ENCODE results near the gene LSM10. TPM values are rescaled to one million over a fixed set of nuclear protein-coding genes. Genes with fewer than 3 reads are reported as not detected.

The LSM10 gene
- total and polyA plus RNA-seq, 2 donors (not counting 3 experiments of a cell fraction or from before 2014, with no cell fraction given): 38.2 to 76.9 TPM

DNA sequence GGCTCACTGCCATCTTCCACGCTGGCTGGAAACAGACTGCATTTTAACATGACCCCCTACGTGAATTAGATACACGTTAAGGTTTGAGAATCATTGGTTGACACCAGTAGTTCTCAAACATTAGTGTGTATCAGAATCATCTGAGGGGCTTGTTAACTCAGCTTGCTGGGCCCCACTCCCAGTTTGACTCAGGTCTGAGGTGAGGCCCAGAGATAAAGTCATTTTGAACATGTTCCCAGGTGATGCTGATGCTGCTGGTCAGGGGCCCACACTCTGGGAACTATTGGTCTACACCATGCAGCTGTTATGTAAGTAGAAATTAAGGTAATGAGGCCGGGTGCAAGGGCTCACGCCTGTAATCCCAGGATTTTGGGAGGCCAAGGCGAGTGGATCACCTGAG, 1.3 kb downstream of the LSM10 start:
- no peak for DNase-seq (ENCODE audit: low read depth, low spot score)
- Histone ChIP-seq H3K36me3 (ENCODE audit: control insufficient read depth in 2 of 2, extremely low read depth in 1 of 2, insufficient read depth in 2 of 2, low read length in 2 of 2) (peaks cover 0 to 11% of the 10 kb centered on the region in 2 experiments), H3K27ac (ENCODE audit: insufficient read depth, low read depth, low read length) (no peak overlapping the region), H3K4me2 (ENCODE audit: insufficient read depth, low read length) (no peak overlapping the region), H3K9me3 (replicated peaks; ENCODE audit: control insufficient read depth, insufficient read depth, low read length) (no peaks in the 10 kb centered on the region), H3K4me3 (replicated peaks in 1 of 3; ENCODE audit: insufficient read depth in 1 of 3, low read depth in 1 of 3, low read length in 3 of 3) (no peak overlapping the region), H3K79me2 (ENCODE audit: control insufficient read depth, insufficient read depth, low read length) (peaks cover 8% of the 10 kb centered on the region), H3K9ac (replicated peaks; ENCODE audit: extremely low read depth, insufficient read depth, low read length) (no peak overlapping the region), H3K27me3 (ENCODE audit: control insufficient read depth in 2 of 2, insufficient read depth in 2 of 2, low read length in 2 of 2) (no peaks in the 10 kb centered on the region), H3K4me1 (ENCODE audit: control insufficient read depth, extremely low read depth, insufficient read depth, low read length) (peaks cover 3% of the 10 kb centered on the region), H4K20me1 (replicated peaks; ENCODE audit: control insufficient read depth, extremely low read depth, insufficient read depth, low read length) (no peaks in the 10 kb centered on the region), H2AFZ (ENCODE audit: low read depth, low read length) (no peak overlapping the region), H3K9me1 (replicated peaks; ENCODE audit: control insufficient read depth, extremely low read depth, insufficient read depth, low read length) (no peaks in the 10 kb centered on the region)
- dilution Hi-C loops (cut with MboI; ENCODE audit: extremely low pct_ligation_motif_present, low sequenced_read_pairs): no loop called here
- BruUV-seq (replicated peaks): no TSS peak
- no peak for FAIRE-seq
- ChIA-PET CTCF (interaction anchor here (2.2 to 2.4 kb wide), 2 partner anchors 10 to 54 kb away, joined by 12 to 19 read pairs; partner anchors contain the start of gene STK40), POLR2A (interaction anchor here (2.0 kb wide), 1 partner anchor 10 kb away, joined by 12 read pairs; no protein-coding TSS in a partner anchor)
- intact Hi-C loops (cut with micrococcal nuclease): no loop called here
- no peak for TF ChIP-seq POLR2AphosphoS5 (IDR thresholded peaks at IDR 0.05; ENCODE audit: insufficient read depth, low read depth, low read length)
- TF ChIP-seq EZH2 (IDR thresholded peaks at IDR 0.05; ENCODE audit: borderline replicate concordance, low read depth, low read length, severe bottlenecking): no peak
- no peak for TF ChIP-seq MYC (IDR thresholded peaks at IDR 0.05; ENCODE audit: low read depth, low read length)
- TF ChIP-seq, protein P1, sequence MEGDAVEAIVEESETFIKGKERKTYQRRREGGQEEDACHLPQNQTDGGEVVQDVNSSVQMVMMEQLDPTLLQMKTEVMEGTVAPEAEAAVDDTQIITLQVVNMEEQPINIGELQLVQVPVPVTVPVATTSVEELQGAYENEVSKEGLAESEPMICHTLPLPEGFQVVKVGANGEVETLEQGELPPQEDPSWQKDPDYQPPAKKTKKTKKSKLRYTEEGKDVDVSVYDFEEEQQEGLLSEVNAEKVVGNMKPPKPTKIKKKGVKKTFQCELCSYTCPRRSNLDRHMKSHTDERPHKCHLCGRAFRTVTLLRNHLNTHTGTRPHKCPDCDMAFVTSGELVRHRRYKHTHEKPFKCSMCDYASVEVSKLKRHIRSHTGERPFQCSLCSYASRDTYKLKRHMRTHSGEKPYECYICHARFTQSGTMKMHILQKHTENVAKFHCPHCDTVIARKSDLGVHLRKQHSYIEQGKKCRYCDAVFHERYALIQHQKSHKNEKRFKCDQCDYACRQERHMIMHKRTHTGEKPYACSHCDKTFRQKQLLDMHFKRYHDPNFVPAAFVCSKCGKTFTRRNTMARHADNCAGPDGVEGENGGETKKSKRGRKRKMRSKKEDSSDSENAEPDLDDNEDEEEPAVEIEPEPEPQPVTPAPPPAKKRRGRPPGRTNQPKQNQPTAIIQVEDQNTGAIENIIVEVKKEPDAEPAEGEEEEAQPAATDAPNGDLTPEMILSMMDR (IDR thresholded peaks at IDR 0.05; ENCODE audit: extremely low read depth in 1 of 2, insufficient read depth in 1 of 2, low read depth in 1 of 2, low read length in 2 of 2): no peak
- TF ChIP-seq, protein P2, sequence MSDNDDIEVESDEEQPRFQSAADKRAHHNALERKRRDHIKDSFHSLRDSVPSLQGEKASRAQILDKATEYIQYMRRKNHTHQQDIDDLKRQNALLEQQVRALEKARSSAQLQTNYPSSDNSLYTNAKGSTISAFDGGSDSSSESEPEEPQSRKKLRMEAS (IDR thresholded peaks at IDR 0.05; ENCODE audit: insufficient read depth, insufficient read length): no peak
- TF ChIP-seq POLR2A (IDR thresholded peaks at IDR 0.05; ENCODE audit: low read depth, low read length): no peak
- TF ChIP-seq GATA2 (IDR thresholded peaks at IDR 0.05; ENCODE audit: insufficient read depth, insufficient read length, low read depth, low read length): no peak
- TF ChIP-seq FOS (IDR thresholded peaks at IDR 0.05; ENCODE audit: borderline replicate concordance, insufficient read depth, low read length): no peak
- TF ChIP-seq JUN (IDR thresholded peaks at IDR 0.05; ENCODE audit: borderline replicate concordance, insufficient read depth, insufficient read length, low read depth): no peak

All from endothelial cell of umbilical vein (primary cell).